GM19239 (cell line): Measurements from ENCODE around the gene POLR3G.
A peak's percentile ranks its signal among the peaks of the same experiment; 100 is the strongest.

Experiments
- DNase-seq: peaks from one replicate; pipeline ENCODE4 v3.0.0; 2011; ENCODE audit warnings: low spot score; ENCODE audit not compliant: insufficient read length
- FAIRE-seq: peaks from 2 replicates; lab custom pipeline; 2011; peaks lifted over from hg19 to GRCh38; lab: Jason Lieb, UNC

The POLR3G gene

DNA sequence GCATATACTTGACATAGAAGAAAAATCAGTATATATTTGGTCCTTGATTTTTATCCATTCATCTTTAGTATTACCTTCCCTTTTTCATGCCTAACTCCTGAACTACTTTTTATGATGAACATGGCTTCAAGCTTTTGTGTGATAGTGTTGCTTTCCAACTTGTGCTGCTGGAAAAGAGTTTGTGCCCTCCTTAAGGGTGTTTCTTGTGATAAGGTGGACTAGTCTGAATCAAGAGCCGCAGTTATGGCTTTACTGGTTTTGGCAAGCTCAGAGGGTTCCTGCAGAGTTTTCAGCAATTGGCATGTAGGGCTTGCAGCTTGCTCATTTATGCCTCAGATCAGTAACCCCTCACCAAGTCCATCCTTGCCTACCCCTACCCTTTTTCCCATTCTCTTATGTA, 20.5 kb downstream of the POLR3G start:
- no peak for DNase-seq
- no peak for FAIRE-seq

DNA sequence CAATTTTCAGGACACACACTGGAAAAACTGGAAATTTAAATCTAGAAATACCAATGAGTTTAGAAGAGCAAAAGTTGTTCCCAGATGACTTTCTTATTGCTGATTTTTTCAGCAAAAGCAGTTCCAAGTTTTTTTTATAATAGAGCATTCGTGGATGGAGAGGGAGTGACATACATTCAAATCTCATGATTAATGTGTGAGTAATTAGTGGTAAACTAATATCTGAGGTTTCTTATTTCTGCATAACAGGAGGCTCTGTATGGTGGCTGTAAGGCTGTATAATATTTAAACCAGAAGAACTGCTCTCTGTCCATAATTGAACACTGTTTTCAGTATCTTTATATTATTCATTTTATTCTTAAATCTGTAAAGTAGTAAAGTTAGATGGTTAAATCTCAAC, 28.9 kb downstream of the POLR3G start:
- FAIRE-seq (no peak), DNase-seq (no peak)

DNA sequence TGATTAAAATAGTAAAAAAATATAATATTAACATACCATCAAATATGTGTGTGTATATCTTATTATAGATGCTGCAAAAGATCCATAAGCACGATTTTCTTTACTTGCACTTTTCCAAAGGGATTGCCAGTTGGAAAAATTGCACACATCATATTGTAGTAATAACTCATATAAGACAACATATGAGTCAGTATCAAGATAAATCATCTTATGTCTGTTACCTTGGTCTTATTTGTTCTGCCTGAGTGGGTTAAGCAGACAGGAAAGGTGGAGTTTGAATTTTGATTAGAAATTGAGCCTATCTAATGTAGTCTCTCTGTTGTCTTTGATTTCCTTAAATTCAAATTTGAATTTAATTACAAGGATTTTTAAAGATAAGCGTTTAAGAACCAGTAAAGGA, 30.1 kb downstream of the POLR3G start:
- FAIRE-seq, result no peak
- DNase-seq, result no peak

DNA sequence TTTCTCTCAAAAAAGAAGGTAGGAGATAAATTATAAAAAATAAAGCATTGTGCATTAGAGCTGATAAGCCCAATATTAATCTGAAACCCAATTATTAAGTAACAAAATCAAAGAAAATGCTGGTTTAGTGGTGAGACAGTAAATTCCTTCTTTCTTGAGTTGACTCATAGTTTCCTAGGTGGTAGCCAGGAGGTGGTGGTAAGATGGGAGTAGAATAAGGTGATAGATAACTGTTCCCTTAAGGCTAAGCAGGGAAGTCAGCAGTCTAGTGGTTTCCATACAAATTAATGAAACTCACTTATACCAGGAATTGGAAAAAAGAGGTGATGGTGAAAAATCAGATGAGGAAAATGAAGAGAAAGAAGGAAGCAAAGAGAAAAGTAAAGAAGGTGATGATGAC, 31.6 kb downstream of the POLR3G start:
- DNase-seq, result no peak
- FAIRE-seq, result no peak

DNA sequence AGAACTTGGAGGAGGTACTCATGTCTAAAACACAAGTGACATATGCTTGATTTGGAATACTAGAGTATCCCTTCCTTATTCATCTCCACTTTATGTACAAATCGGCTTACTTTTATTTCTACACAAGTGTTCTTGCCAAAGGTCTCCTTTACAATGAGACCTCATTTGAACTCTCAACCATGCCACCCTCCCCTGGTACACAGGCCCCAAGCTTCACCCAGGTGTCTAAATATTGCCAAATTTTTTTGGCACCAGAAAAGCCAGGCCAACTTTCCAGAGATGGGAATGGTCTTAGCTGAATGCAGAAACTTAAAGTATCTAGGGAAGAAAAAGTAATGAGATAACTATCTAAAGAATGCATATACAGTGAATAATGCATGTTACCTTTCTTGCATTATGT, 35.8 kb downstream of the POLR3G start:
- no peak for DNase-seq
- no peak for FAIRE-seq

DNA sequence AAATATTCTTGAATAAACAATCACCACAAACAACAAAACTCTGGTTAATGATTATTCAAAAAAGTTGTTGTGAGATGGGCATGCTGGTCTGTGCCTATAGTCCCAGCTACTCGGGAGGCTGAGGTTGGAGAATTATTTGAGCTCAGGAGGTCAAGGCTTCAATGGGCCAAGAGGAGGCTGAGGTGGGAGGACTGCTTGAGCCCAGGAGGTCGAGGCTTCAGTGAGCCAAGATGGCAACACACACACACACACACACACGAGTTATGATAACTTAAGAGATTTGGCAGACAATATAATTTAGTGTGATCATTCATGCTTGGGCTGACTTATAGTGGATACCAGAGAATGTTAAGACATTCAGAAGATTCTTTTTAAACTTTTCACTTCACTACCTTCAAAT, 39.9 kb downstream of the POLR3G start:
- FAIRE-seq (no peak), DNase-seq (no peak)

DNA sequence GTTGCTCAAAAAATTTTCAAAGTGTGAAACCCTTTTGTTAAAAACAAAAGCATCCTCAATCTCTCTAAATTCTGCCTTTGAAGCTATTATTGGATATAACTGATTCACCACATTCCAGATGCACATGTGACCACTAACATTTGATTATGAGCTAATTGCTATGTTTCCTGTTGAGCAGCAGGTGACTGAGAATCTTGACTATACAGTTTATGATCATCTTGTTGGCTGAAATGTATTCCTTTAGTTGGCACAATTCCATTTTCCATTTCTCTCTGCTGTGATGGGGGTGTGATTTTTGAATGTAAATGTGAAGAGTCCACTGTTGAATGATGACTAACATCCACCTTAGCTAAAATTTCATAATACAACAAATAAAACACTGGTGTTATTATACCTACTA, 44.0 kb downstream of the POLR3G start:
- DNase-seq, result no peak
- no peak for FAIRE-seq

DNA sequence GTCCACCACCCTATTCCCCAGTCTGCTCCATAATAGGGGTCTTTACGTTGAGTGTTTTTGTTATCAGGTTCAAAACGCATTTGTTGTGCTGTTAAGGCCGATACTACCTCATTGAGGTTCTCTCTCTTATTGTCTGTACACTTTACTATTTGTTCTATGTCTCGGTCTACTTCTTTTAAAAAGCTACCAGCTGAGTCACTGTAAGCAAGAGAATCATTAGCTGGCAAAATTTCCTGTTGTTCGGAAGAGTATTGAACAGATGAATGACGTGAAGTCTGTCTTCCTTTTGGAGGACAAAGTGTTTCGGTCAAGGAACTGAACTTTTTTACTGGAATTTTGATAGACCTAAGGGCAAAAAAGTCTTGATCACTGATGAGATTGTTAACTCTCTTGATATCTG, 44.4 kb downstream of the POLR3G start:
- FAIRE-seq (no peak), DNase-seq (no peak)

DNA sequence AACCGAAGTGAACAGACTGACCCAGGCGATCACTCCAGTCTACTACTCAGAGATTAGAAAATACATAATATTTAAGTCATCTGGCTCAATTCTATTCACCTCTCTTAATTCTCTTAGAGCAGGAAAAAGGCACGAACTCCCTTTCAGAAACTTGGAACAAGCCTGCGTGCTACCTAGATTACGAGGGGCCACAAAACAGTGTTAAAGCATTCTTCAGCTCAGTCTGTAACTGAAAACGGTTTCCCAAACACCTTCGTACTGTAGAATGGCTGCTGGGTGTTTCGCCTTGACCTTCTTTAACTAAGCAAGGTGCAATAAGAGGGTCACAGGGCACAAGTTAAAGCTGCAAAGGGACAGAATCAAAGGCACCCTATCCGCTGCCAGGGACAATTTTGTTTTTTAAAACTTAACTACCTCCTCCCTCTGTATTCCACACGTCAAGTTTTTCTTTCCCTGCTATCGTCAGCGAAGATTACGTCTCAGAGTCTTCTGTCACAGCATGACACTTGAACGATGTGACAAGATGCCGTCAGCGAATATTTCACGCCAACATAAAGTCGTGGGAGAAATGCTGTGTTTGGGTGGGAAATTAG, 54.0 kb downstream of the POLR3G start:
- FAIRE-seq, result peak; percentile 72
- no peak for DNase-seq

DNA sequence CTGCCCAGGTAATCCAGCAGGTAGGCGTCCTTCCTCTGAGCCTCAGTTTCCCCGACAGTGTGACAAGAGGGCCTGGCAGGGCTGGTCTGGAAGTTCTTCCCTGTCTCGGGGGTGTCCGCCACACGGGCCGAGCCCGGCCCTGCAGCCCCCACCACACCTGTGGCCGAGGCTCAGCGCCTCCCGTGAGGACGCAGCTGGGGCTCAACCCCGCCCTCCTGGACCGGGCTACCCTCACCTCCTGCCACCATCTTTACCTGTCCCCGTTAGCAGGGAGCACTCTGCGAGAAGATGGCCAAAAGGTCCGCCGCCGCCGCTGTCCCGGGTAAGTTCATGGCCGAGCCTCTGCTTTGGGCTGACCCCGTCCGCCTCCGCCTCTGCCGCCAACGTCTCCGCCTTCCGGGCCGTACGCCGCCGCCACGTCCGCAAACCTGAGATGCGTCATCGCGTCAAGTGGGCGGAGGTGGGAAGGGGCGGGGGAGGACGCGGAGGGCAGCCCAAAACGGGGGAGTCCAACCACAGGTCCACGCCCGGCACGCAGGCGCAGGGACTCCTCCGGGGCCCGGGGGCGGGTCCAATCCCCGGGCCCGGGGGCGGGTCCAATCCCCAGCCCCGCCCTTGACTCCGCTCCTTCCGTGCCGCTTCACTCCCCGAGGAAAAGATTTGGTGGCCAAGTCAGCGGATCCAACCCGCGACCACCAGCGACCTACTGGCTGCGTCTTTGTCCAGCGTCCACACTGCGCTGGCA, 54.7 kb downstream of the POLR3G start, which contains the start of gene LYSMD3:
Gene LYSMD3 (minus strand): TSS at position 391 of the 745 bp plus-strand sequence. CDS start 4,295 bp downstream, outside the sequence.
- FAIRE-seq, result peak; percentile 91

DNA sequence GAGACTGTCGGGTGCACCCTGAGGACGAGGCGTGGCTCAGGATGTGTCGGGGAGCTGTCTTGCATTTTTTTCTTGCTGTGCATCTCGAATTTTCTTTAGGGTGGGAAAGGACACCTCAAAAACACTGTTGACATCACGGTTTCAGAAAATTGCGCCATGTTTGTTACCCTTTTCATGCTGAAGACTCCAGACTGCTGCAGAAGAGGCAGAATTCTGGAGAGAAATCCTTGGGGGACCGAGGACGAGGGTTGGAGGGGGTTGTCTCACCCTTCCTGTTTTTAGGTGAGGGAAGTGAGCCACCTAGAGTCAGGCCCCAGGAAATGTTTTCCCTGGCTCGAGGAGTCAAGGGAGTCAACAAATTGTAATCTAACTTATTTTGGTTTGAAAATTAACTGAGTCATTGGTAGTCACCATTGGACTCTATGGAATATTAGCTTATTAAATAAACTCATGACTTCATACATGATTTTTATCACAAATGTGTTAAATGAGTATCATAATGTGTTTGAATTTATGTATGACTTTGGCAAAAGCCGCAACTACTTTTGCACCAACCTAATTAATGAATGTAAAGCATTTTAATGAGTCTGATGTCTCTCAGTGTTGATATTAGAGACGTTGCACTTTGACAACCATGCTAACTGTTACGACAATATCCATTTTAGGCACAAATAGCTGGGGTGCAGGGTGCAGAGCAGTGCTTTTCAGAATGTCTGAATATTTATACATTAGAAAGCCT, 55.4 kb downstream of the POLR3G start:
- peak; percentile 88 for FAIRE-seq
- peak; percentile 28 for DNase-seq

More for the DNA sequence above, 54.7 kb downstream of the POLR3G start, which contains the start of gene LYSMD3:
- DNase-seq, result peak; percentile 76

DNA sequence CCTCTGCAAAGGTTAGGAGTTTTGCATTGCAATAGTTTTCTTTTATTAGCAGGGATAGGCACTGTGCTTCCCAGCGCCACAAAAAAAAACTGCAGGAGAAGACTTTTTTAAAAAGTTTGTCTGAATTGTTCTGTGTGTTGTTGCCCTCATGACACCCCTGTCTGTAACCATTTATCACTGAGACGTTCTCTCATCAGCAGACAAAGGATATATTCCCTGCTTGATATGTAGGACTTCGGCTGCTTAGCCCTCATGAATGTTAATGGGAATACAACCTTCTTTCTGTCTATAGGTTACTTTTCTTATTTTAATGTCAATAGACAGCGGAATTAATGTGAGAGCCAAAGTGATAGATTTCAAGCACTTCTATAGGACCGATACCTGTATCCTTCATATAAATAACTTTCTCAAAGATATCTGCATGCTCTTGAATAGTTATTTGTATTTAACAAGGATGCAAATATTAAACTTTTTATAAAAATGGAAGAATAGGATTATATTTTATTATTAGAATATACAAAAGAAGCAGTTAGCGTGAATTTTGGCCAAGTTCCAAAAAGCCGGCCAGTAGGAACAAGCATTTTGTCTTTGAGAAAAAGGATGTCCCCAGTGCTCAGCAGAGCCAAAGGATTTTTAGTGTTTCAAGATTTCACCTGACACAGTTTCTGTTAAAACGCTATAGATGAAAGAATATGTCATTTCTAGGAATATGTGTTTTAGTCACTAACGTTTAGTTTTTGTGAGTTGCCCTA, 56.2 kb downstream of the POLR3G start:
- FAIRE-seq (no peak), DNase-seq (no peak)

DNA sequence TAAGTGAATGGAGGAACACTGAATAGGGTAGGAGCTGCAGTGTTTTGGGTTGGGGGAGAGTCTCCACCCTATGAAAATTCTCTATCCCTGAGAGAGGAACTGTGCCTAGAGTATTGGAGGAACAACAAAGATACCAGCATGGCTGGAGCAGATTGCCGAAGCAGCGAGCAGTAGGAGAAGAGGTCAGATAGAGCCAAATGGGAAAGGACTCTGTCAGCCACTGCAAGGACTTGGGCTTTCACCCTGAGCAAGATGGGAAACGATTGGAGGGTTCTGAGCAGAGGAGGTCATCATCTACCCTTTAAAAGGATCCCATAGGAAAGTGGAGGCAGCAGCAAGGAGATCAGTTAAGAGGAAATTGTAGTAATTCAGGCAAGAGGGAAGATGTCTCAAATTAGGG, 59.1 kb downstream of the POLR3G start:
- DNase-seq, result no peak
- no peak for FAIRE-seq

DNA sequence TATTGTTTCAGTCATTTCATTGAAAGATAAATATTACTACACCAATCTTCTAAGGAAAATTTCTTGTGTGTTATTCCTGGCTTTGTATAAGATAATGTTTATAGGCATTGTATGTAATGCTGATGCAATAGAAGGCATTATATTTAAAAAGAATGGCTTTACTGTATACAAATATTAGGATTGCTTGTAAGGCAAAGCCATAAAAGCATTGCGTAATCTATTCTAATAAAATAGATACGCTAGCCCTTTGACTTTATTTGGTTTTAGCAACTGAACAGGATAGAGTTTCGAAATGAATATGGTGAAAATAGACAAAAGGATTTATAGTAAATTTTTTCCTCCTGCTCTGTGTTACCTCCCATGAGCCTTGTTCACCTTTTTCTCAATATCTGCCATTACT, 60.3 kb downstream of the POLR3G start:
- FAIRE-seq (no peak), DNase-seq (no peak)

DNA sequence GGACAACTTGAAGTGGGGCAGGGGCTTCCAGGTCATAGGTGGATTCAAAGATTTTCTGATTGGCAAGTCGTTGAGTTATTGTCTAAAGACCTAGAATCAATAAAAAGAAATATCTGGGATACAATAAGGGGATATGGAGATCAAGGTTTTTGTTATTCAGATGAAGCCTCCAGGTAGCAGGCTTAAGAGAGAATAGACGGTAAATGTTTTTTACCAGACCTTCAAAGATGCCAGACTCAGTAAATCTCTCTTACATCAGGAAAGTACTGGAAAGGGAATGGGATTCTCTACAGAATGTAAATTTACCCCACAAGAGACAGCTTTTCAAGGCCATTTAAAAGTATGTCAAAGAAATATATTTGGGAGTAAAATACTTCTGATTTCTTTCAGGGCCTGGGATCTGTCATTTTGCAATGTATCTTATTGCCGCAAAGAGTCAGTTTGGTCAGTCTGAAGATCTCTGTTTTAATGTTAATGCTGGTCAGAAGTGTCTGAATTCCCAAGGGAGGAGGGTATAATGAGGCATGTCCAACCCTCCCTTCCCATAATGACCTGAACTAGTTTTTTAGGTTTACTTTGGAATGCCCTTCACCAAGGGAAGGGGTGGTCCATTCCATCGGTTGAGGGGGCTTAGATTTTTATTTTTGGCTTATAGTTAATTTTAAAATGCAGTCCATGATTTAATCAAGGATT, 68.3 kb downstream of the POLR3G start:
- no peak for DNase-seq
- no peak for FAIRE-seq

DNA sequence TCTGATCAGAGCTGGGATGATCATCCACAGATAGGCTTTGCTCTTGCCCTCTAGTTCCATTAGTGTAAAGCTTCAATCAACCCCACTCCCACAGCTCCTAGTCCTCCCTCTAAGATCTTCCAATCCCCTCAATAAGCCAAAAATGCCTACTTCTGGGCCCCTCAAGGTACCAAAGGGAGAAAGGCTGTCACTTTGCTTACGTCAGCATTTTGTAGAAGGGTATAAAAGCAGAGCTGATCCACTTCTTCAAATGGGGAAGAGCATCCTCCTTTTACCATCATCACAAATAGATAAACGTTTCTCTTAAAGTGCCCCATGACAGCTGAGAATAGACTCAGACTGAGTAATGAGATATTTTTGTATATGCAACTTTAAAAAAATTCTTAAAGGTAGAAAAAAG, 70.8 kb downstream of the POLR3G start:
- DNase-seq (no peak), FAIRE-seq (no peak)

DNA sequence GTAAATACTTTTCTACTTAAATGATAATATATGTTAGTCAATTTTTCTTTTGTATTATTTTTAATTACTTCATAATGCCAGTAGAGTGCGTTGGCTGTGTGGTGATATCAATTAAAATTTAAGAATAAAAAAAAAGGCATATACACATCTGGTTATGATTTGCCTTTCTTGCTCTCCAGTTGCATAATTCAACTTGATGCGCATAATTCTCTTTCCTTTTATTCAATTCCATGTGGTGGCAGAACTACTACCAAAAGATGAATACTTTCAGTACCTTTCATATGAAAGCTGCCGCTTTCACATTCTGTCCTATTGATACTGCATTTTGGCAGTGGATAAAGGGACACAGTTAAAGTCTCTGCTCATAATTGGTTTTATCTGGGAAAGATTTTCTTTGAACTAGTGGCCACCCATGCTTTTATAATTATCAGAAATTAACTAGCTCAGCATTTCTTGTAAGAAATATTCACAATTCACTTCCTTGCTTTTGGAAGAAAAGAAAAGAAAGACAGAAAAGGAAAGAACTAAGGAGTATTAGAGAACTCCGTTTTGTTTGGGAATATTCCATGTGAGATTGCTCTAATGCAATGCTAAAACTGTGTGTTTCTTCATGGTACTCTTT, 71.7 kb downstream of the POLR3G start:
- FAIRE-seq (no peak), DNase-seq (no peak)

DNA sequence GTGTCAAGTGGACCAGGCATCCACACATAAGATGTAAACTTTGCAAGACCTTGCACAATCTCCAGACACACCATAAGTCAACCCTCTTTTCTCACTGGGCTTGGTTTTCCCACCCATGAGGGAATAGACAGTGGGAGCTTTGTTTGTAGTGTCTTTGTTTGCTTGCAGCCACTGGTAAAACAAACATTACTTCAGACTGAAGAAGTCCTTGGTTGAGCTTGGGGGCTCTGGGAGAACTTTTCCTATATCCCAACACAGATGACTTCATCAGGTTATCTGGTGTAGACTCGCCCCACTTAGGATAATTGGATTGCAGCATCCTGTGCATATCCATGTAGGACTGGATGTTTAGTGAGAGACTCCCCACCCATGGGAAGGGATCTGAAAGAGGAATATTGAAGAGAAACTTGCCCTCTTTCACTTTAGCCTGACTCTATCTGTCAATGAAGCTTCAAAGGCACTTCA, 72.4 kb downstream of the POLR3G start:
- no peak for DNase-seq
- FAIRE-seq, result no peak

DNA sequence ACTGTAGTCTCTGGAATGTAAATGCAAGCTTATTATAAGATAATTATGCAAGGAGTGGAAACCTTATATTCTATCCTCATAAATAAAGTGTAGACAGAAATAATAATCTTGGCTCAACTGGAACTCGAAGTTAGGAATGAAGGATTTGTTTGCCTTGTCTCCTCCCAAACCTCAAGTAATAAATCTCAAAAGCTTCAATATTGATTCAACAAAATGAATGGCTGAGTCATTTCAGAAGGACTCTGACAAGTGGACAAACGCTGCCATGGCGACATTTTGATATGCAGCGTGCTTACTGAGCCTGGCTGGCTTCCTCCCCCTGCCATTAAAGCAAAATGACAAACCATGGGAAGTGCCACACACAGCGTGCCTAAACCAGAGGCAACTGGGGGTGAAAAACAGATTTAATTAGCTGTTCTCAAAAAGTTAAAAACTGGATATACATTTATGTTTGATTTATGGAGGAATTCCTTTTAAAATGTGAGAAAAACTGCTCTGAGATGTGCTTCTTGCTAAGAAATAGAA, 73.5 kb downstream of the POLR3G start:
- no peak for FAIRE-seq

More for the DNA sequence above, 73.5 kb downstream of the POLR3G start:
- no peak for DNase-seq
